AG04449 (cell line): ENCODE data around the gene KCNAB1.

Experiments used
- CTCF ChIA-PET: fragments of 350-600 bp; formaldehyde crosslinking; extraction: SDS; loops from one replicate; lab custom pipeline; 2021; ENCODE audit warnings: antibody characterized with exemption; lab: Yijun Ruan, JAX
- POLR2A ChIA-PET: fragments of 400-600, 350-600 bp; formaldehyde crosslinking; extraction: SDS; loops from one replicate; lab custom pipeline; 2020; ENCODE audit warnings: antibody characterized with exemption, inconsistent platforms; lab: Yijun Ruan, JAX
- DNase-seq: peaks from one replicate; pipeline ENCODE4 v3.0.0-alpha.2; 2010; ENCODE audit warnings: low read depth, low spot score
- H3K4me3 ChIP-seq: 2 replicates; pipeline ENCODE4 v1.5.1; 2011; ENCODE audit warnings: low read depth, mild to moderate bottlenecking, control low read depth, low read length
- CTCF ChIP-seq: IDR thresholded peaks from one replicate; pipeline ENCODE4 v1.5.1; 2011; ENCODE audit warnings: mild to moderate bottlenecking, moderate library complexity, low read length, control low read depth, inconsistent platforms; ENCODE audit not compliant: insufficient read depth; ENCODE audit errors: missing control alignments

KCNAB1 gene

GRCh38 chr3:156151824-156152428, 31.5 kb downstream of the KCNAB1 start:
- CTCF ChIA-PET = interaction anchor here (0.6 to 12.5 kb wide), 56 partner anchors 8 to 1052 kb away, joined by 3 to 471 read pairs (median 5); no protein-coding TSS in a partner anchor

GRCh38 chr3:156158656-156159295, 38.4 kb downstream of the KCNAB1 start:
- POLR2A ChIA-PET = no interaction called here
- TF ChIP-seq CTCF = no peak

More at GRCh38 chr3:156151824-156152428, 31.5 kb downstream of the KCNAB1 start:
- TF ChIP-seq CTCF = peak; percentile 85
- POLR2A ChIA-PET = interaction anchor here (0.6 to 1.0 kb wide), 5 partner anchors 22 to 937 kb away, joined by 3 to 4 read pairs (median 3); no protein-coding TSS in a partner anchor
- DNase-seq = peak; percentile 23
- no peak overlapping the region for H3K4me3 ChIP-seq

GRCh38 chr3:156160647-156161046, 40.3 kb downstream of the KCNAB1 start:
- ChIA-PET CTCF (interaction anchor here (1.0 to 4.1 kb wide), 7 partner anchors 8 to 372 kb away, joined by 3 to 32 read pairs (median 6); no protein-coding TSS in a partner anchor), POLR2A (interaction anchor here (0.6 kb wide), 1 partner anchor 392 kb away, joined by 5 read pairs; no protein-coding TSS in a partner anchor)
- TF ChIP-seq CTCF = no peak
- no peak overlapping the region for H3K4me3 ChIP-seq
- DNase-seq = no peak

More at GRCh38 chr3:156158656-156159295, 38.4 kb downstream of the KCNAB1 start:
- CTCF ChIA-PET = interaction anchor here (0.9 to 12.5 kb wide), 6 partner anchors 8 to 980 kb away, joined by 3 to 471 read pairs (median 10); no protein-coding TSS in a partner anchor
- no peak for DNase-seq
- H3K4me3 ChIP-seq = no peak overlapping the region

- POLR2A ChIA-PET = no interaction called here
- H3K4me3 ChIP-seq = no peak overlapping the region
- TF ChIP-seq CTCF = no peak
These were observed 40.8 kb downstream of the KCNAB1 start for GRCh38 chr3:156161172-156161571.

GRCh38 chr3:156163848-156164247, 43.5 kb downstream of the KCNAB1 start:
- no peak overlapping the region for H3K4me3 ChIP-seq
- ChIA-PET CTCF (interaction anchor here (1.4 to 8.3 kb wide), 3 partner anchors 10 to 344 kb away, joined by 7 to 83 read pairs (median 32); no protein-coding TSS in a partner anchor), POLR2A (no interaction called here)
- no peak for DNase-seq
- no peak for TF ChIP-seq CTCF

More at GRCh38 chr3:156161172-156161571, 40.8 kb downstream of the KCNAB1 start:
- no peak for DNase-seq
- CTCF ChIA-PET = interaction anchor here (1.0 to 8.3 kb wide), 4 partner anchors 8 to 349 kb away, joined by 3 to 83 read pairs (median 22); no protein-coding TSS in a partner anchor

- CTCF ChIA-PET = interaction anchor here (1.0 to 8.3 kb wide), 4 partner anchors 8 to 345 kb away, joined by 4 to 83 read pairs (median 18); no protein-coding TSS in a partner anchor
- DNase-seq = no peak
These were observed 46.4 kb downstream of the KCNAB1 start for GRCh38 chr3:156166808-156167207.

More at GRCh38 chr3:156166808-156167207, 46.4 kb downstream of the KCNAB1 start:
- TF ChIP-seq CTCF = no peak
- POLR2A ChIA-PET = no interaction called here
- no peak overlapping the region for H3K4me3 ChIP-seq
